HepG2 (cell line): ENCODE measurements around the gene PTGIS. TPM values are rescaled to one million over a fixed set of nuclear protein-coding genes. Genes with fewer than 3 reads are reported as not detected.

Experiments used
- CBX5 ChIP-seq: sonication (generic); formaldehyde crosslinking; IDR thresholded peaks from 2 replicates; pipeline ENCODE4 v1.4.0; 2020; ENCODE audit warnings: missing genetic modification reagents, borderline replicate concordance
- GMEB1 ChIP-seq: sonication (generic); formaldehyde crosslinking; IDR thresholded peaks from 2 replicates; pipeline ENCODE4 v1.5.1; 2020; ENCODE audit warnings: missing genetic modification reagents, mild to moderate bottlenecking, borderline replicate concordance
- GRHL1 ChIP-seq: sonication (generic); formaldehyde crosslinking; conservative IDR thresholded peaks from 2 replicates; pipeline ENCODE4 v1.8.0; 2022; ENCODE audit warnings: missing genetic modification reagents
- IRF9 ChIP-seq: sonication (generic); formaldehyde crosslinking; IDR thresholded peaks from 2 replicates; pipeline ENCODE4 v1.8.0; 2022; ENCODE audit warnings: missing genetic modification reagents, mild to moderate bottlenecking, borderline replicate concordance
- NAIF1 ChIP-seq: sonication (generic); formaldehyde crosslinking; IDR thresholded peaks from 2 replicates; pipeline ENCODE4 v1.5.0; 2020; ENCODE audit warnings: mild to moderate bottlenecking, missing genetic modification reagents, borderline replicate concordance
- PHF5A ChIP-seq: IDR thresholded peaks from one replicate; pipeline ENCODE4 v1.6.1; 2018; ENCODE audit warnings: low read depth, missing genetic modification reagents; ENCODE audit not compliant: unreplicated experiment
- PTBP1 ChIP-seq: fragments of 200-400 bp; formaldehyde crosslinking; IDR thresholded peaks from 2 replicates; pipeline ENCODE4 v1.6.1; 2018; ENCODE audit warnings: low read length, low read depth; ENCODE audit not compliant: poor library complexity, severe bottlenecking
- RFXANK ChIP-seq: IDR thresholded peaks from 2 replicates; pipeline ENCODE4 v1.6.1; 2016
- SMAD9 ChIP-seq: sonication (generic); formaldehyde crosslinking; IDR thresholded peaks from 2 replicates; pipeline ENCODE4 v1.5.1; 2020; ENCODE audit warnings: mild to moderate bottlenecking, missing genetic modification reagents
- THAP8 ChIP-seq: sonication (generic); formaldehyde crosslinking; IDR thresholded peaks from 2 replicates; pipeline ENCODE4 v1.5.1; 2020; ENCODE audit warnings: missing genetic modification reagents, mild to moderate bottlenecking, borderline replicate concordance
- ZNF253 ChIP-seq: sonication (generic); formaldehyde crosslinking; IDR thresholded peaks from 2 replicates; pipeline ENCODE4 v1.8.0; 2022; ENCODE audit warnings: mild to moderate bottlenecking, missing genetic modification reagents, borderline replicate concordance
- ZNF256 ChIP-seq: sonication (generic); formaldehyde crosslinking; conservative IDR thresholded peaks from 2 replicates; pipeline ENCODE4 v1.4.0; 2020; ENCODE audit warnings: missing genetic modification reagents
- ZNF44 ChIP-seq: sonication (generic); formaldehyde crosslinking; IDR thresholded peaks from 2 replicates; pipeline ENCODE4 v1.5.1; 2020; ENCODE audit warnings: mild to moderate bottlenecking, missing genetic modification reagents
- ZNF503 ChIP-seq: sonication (generic); formaldehyde crosslinking; IDR thresholded peaks from 2 replicates; pipeline ENCODE4 v1.4.0; 2020; ENCODE audit warnings: missing genetic modification reagents
- ZNF670 ChIP-seq: sonication (generic); formaldehyde crosslinking; IDR thresholded peaks from 2 replicates; pipeline ENCODE4 v1.8.0; 2022; ENCODE audit warnings: mild to moderate bottlenecking, missing genetic modification reagents, borderline replicate concordance
- ZNF770 ChIP-seq: sonication (generic); formaldehyde crosslinking; IDR thresholded peaks from 2 replicates; pipeline ENCODE4 v1.5.0; 2020; ENCODE audit warnings: mild to moderate bottlenecking, missing genetic modification reagents
- ZNF800 ChIP-seq: sonication (generic); formaldehyde crosslinking; IDR thresholded peaks from 2 replicates; pipeline ENCODE4 v1.4.0; 2020; ENCODE audit warnings: missing genetic modification reagents
- polyA plus RNA-seq, 8 experiments: library from polyadenylated mRNA; depleted of rRNA in 3 of 8; stranded (reverse) in 7 of 8; unstranded in 1 of 8; fragments of >200 nt; fragmentation: Illumina TruSeq in 4 of 8; extraction: Trizol in 4 of 8; gene quantifications; 2 replicates each; pipeline versions ENCODE4 v1.2.1 to v1.2.3, GENCODE V29; 2011 to 2016; ENCODE audit warnings: low read depth in 4 of 8, missing spikeins in 1 of 8, mixed read lengths in 1 of 8; ENCODE audit not compliant: insufficient read depth in 1 of 8
- total RNA-seq, 5 experiments: library from RNA; depleted of rRNA; stranded (reverse); fragments of >200 nt; fragmentation: Illumina TruSeq; extraction: Trizol; gene quantifications; 2 replicates each; pipeline ENCODE4 v1.2.3, GENCODE V29; 2016; ENCODE audit warnings: low read depth in 1 of 5

Gene PTGIS
- total and polyA plus RNA-seq, 2 of the 13 experiments (the other 11 are each of a cell fraction or from before 2014, with no cell fraction given) = not detected

GRCh38 chr20:49615401-49616153, 47.6 kb upstream of the PTGIS start (continued):
- TF ChIP-seq ZNF770 (CRISPR knock-in tag) (peak; percentile 79; the same call in 1 of the 2 replicates), GMEB1 (no peak), ZNF503 (CRISPR knock-in tag) (no peak), PHF5A (no peak), ZNF253 (CRISPR knock-in tag) (no peak), RFXANK (CRISPR knock-in tag) (no peak), ZNF256 (CRISPR knock-in tag) (no peak), SMAD9 (CRISPR knock-in tag) (no peak), ZNF800 (CRISPR knock-in tag) (no peak), ZNF44 (CRISPR knock-in tag) (no peak), IRF9 (no peak), THAP8 (CRISPR knock-in tag) (no peak), CBX5 (CRISPR knock-in tag) (no peak), NAIF1 (no peak), ZNF670 (no peak), GRHL1 (CRISPR knock-in tag) (no peak), PTBP1 (no peak)
